GM10847 (cell line): ENCODE results near the gene TYROBP.

Experiments used
- POLR2A ChIP-seq: IDR thresholded peaks from 2 replicates; pipeline ENCODE4 v1.6.1; 2011; ENCODE audit not compliant: insufficient read length; ENCODE audit errors: extremely low read depth

Gene TYROBP

DNA sequence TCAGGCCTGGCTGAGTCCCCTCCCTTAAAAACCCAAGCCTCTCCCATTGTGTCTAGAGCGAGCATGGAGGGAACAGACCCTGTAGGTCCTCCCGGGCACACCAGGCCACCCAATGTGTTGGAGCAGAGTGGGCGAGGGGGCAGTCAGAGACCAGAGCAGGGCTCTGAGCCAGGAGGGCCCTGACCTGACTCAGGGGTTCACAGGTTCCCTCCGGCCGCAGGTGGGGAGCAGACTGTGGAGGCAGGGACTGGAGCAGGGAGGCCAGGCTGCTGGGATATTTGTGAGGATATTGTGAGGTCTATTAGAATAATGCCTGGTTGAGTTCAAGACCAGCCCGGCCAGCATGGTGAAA is 1.6 kb upstream of the TYROBP start:
- no peak for TF ChIP-seq POLR2A

DNA sequence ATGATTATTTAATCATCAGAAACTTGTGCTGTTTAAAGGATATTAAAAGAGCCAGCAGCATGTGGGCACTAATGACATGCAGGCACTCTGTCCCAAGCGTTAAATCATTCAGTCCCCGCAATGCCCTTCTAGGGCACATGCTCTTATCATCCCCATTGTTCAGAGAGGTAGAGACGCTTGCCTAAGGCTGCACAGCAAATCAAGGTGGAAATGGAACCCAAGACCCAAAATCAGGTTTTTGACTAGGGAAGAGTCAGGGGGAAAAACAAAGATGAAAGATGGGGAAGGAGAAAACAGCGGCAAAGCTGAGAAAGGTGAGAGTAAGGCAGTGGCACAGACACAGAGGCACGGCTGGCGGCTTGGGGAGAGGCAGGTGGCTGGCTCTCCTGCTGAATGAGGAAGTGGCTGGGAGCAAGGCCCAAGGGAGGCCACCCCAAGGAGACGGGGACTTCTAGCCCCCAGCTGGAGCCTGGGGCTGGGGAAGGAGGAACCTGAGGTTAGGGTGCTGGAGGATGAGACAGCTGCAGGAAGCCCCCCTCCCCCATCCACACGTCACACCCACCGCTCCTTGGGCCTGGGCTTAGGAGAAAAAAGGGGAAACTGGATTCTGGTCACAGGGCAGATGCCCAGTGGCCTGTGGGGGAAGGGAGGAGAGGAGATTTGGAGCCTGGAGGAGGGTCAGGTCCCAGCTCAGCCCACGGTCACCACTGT is 1.0 kb upstream of the TYROBP start:
- TF ChIP-seq POLR2A: no peak

DNA sequence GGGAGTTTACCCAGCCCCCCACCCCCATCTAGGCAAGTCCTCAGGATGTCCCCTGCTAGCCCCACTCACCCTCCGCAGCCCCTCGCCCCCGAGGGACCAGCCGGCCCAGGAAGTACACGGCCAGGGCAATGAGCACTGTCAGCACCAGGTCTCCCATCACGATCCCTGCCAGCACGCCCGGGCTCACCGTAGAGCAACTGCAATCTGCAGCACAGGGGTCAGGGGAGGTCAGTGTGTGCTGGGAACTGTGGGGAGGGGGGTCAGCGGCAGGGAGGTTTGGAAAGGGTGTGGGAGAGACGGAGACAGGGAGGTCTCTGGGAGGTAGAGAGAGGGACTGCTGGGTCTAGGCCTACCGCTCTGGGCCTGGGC is 734 bp downstream of the TYROBP start:
- no peak for TF ChIP-seq POLR2A

DNA sequence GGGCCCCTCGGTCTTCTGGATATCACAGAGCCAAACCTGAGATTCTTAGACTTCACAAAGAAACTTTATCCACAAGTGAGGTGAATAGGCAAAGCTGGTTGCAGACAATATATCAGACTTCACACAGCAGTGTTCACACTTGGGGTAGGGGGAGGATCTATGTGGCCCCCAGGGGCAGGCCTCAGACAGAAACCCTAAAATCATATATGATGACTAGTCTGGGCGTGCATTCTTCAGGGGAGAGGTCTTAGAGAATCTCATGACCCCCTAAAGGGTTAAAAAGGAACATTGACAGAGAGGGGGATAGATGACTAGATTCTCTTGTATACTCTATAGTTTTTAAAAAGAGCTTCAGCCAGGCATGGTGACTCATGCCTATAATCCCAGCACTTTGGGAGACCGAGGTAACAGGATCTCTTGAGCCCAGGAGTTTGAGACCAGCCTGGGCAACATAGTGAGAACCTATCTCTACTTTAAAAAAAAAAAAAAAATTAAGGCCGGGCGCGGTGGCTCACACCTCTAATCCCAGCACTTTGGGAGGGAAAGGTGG is 2.8 kb downstream of the TYROBP start:
- TF ChIP-seq POLR2A: no peak

DNA sequence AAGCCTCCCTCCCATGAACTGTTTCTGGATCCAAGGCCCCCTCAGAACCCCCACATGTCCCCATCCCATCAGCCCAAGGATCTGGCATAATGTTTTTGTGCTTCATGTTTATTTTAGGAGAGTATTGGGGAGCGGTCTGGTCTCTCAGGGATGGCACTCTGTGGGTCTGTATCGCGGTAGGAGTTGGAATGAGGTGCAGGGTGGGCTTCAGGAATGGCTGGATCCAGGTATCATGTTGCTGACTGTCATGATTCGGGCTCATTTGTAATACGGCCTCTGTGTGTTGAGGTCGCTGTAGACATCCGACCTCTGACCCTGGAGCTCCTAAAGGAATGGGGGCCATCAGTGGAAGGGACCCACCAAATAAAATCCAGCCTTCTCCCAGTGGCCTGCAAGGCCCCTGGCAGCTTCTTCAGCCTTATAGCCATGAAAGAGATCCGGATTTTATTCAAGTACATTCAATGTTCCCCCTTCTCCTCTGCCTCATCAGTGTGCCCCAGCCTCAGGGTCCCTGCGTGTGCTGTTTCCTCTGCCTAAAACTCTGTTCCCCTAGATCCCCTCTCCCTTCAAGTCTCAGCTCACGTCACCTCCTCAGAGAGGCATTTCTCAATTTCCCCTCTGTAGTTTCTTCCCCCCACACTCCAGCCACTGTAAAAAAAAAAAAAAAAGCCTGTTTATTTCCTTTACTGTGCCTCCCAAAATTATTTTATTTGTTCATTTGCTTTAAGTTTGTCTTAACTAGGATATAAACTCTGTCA is 3.6 kb downstream of the TYROBP start:
- TF ChIP-seq POLR2A: no peak

DNA sequence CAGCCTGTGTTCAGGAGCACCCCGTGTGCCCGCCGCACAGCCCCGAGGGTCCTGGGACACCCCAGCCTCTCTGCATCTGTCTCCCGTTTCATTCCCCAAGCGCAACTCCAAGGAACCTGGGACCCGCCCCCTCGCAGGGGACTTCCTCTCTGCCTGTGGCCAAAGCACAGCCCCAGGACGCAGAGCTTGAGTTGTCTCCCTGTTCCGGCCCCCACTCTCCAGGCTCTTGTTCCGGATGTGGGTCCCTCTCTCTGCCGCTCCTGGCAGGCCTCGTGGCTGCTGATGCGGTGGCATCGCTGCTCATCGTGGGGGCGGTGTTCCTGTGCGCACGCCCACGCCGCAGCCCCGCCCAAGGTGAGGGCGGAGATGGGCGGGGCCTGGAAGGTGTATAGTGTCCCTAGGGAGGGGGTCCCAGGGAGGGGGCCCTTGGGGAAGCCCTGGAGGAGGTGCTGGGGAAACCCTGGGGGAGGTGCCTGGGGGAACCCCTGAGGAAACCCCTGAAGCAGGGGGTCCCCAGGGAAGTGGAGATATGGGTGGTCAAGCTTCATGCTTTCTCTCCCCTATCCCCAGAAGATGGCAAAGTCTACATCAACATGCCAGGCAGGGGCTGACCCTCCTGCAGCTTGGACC is 4.4 kb downstream of the TYROBP start:
- peak; percentile 52 for TF ChIP-seq POLR2A

DNA sequence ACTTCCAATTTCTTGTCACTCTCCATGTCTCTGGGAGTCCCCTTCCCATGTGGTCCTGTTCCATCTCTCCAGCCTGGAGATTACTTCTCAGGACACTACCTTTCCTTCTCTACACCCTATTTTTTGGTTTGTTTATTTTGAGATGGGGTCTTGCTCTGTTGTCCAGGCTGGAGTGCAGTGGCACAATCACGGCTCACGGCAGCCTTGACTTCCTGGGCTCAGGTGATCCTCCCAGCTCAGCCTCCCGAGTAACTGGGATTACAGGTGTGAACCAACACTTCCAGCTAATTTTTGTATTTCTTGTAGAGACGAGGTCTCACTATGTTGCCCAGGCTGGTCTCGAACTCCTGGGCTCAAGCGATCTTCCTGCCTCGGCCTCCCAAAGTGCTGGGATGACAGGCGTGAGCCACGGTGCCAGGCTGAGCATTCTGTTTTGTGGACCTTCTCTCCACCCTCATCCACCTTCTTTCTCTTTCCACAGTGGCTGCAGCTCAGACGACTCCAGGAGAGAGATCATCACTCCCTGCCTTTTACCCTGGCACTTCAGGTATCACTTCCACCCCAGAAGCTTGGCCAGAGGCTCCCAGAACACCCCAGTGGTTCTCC is 5.1 kb downstream of the TYROBP start:
- TF ChIP-seq POLR2A: no peak

DNA sequence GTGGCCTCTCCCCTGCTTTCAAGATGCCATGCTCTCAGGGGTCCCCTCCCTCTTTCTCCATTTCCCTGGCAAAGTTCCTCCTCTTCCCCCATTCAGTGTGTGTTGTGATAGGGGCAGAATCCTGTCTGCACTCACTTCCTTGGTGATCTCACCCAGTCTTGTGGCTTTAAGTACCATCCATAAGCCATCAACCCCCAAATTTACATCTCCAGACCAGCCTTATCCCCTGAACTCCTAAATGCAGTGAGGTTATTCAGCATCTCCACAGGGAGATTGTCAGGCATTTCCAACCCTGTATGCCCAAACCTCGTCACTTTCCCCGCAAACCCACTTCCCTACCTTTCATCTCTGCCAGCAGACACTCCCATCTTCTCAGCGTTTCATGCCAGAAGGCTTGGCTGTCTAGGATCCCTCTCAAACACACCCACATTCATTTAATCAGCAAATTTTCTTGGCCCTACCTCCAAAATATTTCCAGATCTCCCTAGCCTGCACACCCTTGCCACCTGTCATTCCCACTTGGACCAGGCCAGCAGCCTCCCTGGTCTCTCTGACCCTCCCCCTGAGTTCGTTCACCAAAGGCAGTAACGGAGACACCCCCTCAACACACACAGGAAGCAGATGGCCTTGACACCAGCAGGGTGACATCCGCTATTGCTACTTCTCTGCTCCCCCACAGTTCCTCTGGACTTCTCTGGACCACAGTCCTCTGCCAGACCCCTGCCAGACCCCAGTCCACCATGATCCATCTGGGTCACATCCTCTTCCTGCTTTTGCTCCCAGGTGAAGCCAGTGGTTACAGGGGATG is 6.0 kb downstream of the TYROBP start, which contains the start of gene HCST:
HCST (plus strand) TSS at position 676 of the 808 bp plus-strand sequence; CDS start at position 741, 65 bp downstream.
- TF ChIP-seq POLR2A: peak; percentile 44

DNA sequence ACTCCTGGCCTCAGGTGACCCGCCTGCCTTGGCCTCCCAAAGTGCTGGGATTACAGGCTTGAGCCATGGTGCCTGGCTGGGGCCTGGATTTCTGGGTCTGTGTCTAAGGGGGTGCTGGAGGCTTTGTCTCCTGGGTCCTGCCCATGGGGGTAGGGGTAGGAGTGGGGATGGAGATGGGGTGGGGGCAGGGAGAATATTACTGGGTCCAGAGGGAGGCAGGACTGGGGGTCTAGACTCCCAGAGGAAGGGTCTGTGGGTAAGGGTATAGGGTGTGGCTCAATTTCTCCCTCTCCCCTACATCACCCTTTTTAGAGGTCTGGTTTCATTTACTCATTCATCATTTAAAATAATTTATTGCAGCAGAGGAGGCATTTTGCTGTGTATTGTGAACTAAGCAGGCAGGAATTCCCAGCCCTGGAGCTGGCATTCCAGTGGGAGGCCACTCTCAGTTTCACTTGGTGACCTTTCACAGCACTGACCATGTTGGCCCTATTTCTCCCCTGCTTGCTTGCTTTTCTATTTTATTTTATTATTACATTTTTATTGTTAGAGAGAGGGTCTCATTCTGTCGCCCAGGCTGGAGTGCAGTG is 6.9 kb downstream of the TYROBP start:
- no peak for TF ChIP-seq POLR2A

DNA sequence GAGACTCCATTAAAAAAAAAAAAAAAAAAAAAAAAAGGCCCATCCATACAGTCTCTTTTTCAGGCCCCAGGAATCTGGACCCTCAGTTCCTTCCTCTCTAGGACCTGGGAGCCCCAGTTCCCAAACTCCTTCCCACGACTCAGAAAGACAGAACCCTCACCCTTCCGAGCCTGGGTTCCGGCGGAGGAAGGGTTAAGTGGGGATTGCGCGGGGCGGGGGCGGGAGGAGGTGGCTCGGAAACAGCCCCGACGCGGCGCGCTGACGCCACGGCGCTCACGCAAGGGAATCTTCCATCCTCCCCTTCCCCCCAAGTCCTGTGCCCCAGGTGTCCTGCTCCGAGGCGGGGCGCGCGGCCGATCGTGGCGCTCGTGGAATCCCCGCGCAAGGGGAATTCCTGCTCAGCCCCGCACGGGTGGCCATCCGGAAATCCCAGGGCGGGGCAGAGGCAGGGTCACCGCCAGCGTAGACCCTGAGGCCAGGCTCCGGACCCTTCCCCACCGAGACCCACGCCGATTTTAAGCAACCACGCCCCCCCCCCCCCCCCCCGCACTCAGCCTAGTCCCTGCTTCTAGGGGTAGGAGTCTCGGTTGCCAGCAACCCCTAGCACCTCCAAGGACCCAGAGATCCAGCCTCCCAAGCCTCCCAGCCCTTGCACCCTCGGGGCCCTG is 8.4 kb downstream of the TYROBP start:
- no peak for TF ChIP-seq POLR2A

DNA sequence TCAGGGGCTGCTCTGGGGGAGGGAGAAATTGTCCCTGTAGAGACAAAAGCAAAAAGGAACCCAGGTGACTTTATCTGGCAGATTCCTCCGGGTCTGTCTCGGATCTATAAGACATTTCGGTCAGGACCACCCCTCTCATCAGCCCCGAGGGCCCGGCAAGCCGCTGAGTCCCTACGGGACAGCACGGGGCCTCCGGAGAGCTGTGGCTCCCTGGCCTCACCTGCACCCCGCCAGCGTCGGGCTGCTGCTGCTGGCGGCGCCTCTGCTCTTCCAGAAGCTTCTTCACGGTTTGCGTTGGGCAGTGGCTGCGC is 9.6 kb downstream of the TYROBP start:
- no peak for TF ChIP-seq POLR2A

DNA sequence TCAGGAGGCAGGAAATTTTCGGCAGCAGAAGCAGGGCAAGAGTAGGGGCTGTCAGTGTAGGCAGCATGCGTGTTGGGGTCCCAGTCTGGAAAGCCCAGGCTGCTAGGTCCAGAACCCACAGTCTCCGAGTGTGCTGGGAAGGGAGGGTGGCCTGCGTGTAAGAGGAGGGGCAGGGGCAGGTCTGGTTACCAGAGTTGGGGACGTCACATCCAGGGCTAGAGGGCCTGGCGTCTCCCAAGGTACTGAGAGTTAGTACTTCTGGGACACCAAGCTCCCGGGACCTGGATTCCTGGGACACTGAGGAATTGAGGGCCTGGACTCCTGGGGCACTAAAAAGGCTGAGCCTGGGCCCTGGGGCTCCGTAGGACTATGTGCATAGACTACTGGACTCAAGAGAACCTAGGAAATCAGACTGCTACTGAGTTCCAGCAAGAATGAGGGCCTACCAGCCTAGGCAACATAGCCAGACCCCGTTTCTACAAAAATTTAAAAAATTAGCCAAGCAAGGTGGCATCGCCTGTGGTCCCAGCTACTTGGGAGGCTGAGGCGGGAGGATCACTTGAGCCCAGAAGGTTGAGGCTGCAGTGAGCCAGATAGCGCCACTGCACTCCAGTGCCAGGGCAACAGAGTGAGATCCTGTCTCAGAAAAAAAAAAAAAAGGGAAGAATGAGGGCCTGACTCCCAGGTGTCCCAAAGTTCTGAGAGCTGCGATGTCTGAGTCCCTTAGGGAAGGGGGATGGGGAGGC is 10.2 kb downstream of the TYROBP start:
- TF ChIP-seq POLR2A: no peak

DNA sequence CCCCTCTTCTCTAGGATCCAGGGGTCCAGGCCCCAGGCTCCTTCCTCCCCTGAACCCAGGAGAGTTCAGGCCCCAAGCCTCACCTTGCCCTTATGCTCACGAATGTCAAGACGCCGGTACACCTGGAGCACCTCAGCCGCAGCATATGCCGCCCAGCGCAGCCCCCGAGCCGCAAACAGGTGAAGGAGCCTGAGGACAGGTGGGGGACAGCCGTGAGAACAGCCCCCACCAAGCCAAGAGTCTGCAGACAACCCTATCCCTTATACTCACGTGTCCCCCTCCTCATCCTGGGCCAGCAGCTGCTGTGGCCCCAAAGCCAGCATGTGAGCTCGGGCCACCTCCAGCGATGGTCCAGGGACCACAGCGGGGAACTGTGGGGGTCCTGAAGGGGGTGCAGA is 11.5 kb downstream of the TYROBP start:
- no peak for TF ChIP-seq POLR2A
